Measurements from ENCODE around the gene CCDC57.

DNA sequence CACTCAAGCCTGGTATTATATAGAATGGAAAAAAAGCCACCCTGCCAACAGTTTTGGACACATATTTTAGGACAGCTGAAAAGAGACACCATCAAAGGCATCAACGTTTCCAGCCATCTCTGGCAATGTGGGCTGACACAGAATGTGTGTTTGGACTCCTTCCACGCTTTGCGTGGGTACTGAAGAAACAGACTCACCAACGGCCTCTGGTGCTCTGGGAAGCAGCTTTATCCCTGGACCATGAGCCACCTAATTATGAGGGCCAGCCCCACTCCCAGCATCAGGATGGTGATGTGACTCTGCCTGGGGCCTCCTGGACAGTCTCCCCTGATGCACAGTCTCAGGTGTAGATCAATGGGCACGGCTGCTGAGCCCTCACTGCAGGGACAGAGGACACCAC lies 27.9 kb downstream of the CCDC57 start:
- no peak for TF ChIP-seq POLR2AphosphoS2 (IDR thresholded peaks at IDR 0.05; ENCODE audit: low read length)
- no peak for TF ChIP-seq POLR2A (conservative IDR thresholded peaks at IDR 0.05)
